Measurements from ENCODE around the gene SMCO4.

DNA sequence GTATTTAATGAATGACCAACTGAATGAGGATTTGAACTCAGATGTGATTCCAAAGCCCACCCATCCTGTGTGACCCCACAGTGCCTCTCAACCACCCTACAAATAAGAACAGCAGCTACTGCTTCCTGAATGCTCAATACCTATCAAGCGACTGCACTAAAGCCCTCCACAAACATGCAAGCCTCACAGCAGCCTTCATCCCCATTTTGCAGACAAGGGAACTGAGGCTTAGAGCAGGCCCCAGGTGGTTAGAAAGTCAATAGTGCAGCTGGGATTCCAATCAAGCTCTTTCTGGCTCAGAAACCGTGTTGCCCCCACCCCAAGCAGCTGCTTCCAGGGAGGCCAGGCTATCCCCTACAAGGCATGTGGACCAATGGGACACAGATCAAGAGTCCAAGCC, 57.2 kb downstream of the SMCO4 start:
- TF ChIP-seq, protein P1, sequence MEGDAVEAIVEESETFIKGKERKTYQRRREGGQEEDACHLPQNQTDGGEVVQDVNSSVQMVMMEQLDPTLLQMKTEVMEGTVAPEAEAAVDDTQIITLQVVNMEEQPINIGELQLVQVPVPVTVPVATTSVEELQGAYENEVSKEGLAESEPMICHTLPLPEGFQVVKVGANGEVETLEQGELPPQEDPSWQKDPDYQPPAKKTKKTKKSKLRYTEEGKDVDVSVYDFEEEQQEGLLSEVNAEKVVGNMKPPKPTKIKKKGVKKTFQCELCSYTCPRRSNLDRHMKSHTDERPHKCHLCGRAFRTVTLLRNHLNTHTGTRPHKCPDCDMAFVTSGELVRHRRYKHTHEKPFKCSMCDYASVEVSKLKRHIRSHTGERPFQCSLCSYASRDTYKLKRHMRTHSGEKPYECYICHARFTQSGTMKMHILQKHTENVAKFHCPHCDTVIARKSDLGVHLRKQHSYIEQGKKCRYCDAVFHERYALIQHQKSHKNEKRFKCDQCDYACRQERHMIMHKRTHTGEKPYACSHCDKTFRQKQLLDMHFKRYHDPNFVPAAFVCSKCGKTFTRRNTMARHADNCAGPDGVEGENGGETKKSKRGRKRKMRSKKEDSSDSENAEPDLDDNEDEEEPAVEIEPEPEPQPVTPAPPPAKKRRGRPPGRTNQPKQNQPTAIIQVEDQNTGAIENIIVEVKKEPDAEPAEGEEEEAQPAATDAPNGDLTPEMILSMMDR (IDR thresholded peaks at IDR 0.05; ENCODE audit: insufficient read depth, low read depth, low read length) = no peak
- TF ChIP-seq EZH2 (IDR thresholded peaks at IDR 0.05; ENCODE audit: insufficient read depth, low read length) = no peak
